Measurements from ENCODE around the gene KIF1B. TPM values are rescaled to one million over a fixed set of nuclear protein-coding genes. Genes with fewer than 3 reads are reported as not detected.

KIF1B gene
- total RNA-seq, 1 experiment from 2014 or later, result 57.7 TPM

DNA sequence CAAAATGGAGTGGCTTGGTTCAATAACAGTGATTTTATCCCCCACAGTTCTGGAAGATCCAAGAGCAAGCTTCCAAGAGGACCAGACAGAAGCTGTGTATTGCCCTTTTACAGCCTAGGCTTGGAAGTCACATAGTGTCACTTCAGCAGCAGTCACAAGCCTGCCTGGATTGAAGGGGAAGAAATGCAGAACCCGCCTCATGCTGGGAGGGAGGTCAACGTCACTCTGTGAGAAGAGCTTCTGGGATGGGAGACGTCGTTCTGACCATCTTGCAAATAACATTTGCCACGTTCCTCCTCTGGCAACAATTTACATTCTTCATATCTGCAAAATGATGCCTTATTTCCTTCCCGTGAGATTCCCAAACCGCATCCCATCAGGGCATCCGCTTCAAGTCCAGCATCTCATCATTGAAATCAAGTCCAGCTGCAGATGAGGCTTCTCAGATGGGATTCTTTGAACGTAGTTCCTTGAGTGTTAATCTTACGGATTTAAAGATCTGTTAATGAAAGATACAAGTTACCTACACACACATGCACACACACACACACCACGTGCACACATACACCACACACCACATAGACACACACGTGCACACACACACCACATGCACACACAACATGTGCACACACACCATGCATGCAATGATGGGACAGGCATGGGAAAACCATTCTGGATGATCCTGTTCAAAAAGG is 23.9 kb upstream of the KIF1B start:
- H3K4me3 Mint-ChIP-seq, result no peak overlapping the region
- no peak overlapping the region for H4K8ac ChIP-seq (replicated peaks; ENCODE audit: insufficient read length, low read depth, low read length)

More for the DNA sequence above, 23.9 kb upstream of the KIF1B start:
- H3K4me1 Mint-ChIP-seq, result no peaks in the 10 kb centered on the region
- no peak overlapping the region for H3K4me2 ChIP-seq (ENCODE audit: insufficient read depth, insufficient read length, low read length)
- no peak overlapping the region for H2AK5ac ChIP-seq (ENCODE audit: insufficient read length, low read length)
- H3K18ac ChIP-seq (ENCODE audit: insufficient read length, low read depth, low read length), result no peak overlapping the region
- no peak overlapping the region for H3K4ac ChIP-seq (ENCODE audit: low read depth, low read length)
- TF ChIP-seq, protein P1, sequence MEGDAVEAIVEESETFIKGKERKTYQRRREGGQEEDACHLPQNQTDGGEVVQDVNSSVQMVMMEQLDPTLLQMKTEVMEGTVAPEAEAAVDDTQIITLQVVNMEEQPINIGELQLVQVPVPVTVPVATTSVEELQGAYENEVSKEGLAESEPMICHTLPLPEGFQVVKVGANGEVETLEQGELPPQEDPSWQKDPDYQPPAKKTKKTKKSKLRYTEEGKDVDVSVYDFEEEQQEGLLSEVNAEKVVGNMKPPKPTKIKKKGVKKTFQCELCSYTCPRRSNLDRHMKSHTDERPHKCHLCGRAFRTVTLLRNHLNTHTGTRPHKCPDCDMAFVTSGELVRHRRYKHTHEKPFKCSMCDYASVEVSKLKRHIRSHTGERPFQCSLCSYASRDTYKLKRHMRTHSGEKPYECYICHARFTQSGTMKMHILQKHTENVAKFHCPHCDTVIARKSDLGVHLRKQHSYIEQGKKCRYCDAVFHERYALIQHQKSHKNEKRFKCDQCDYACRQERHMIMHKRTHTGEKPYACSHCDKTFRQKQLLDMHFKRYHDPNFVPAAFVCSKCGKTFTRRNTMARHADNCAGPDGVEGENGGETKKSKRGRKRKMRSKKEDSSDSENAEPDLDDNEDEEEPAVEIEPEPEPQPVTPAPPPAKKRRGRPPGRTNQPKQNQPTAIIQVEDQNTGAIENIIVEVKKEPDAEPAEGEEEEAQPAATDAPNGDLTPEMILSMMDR (conservative IDR thresholded peaks at IDR 0.05), result no peak
- H4K91ac ChIP-seq (ENCODE audit: insufficient read length, low read depth, low read length), result no peak overlapping the region
- no peak for DNase-seq
- H3T11ph ChIP-seq (ENCODE audit: low read length), result no peak overlapping the region
- H2BK20ac ChIP-seq (ENCODE audit: low read depth, low read length, poor library complexity, severe bottlenecking), result no peak overlapping the region
- H3K23ac ChIP-seq (ENCODE audit: insufficient read length, low read depth, low read length), result no peak overlapping the region
- no peaks in the 10 kb centered on the region for H3K4me1 ChIP-seq (ENCODE audit: insufficient read depth, low read length)
- no peak overlapping the region for H3K14ac ChIP-seq (ENCODE audit: insufficient read depth, low read length)
- H2BK120ac ChIP-seq (ENCODE audit: low read depth, low read length, poor library complexity, severe bottlenecking), result no peak overlapping the region
- H3K36me3 Mint-ChIP-seq (ENCODE audit: insufficient read depth in 1 of 3, low read depth in 3 of 3), result no peaks in the 10 kb centered on the region
- no peak overlapping the region for H2BK5ac ChIP-seq (ENCODE audit: insufficient read length, low read length)
- no peak overlapping the region for H4K5ac ChIP-seq (ENCODE audit: insufficient read length, low read depth, low read length)
- no peak overlapping the region for H2AFZ ChIP-seq (ENCODE audit: low read length)
- no peaks in the 10 kb centered on the region for H3K9me3 ChIP-seq (ENCODE audit: control insufficient read depth, low read depth, low read length)
- peaks cover 4 to 8% of the 10 kb centered on the region in 2 experiments; a peak in 4 of 5 replicates for H3K9me3 Mint-ChIP-seq
- no peaks in the 10 kb centered on the region for H3K23me2 ChIP-seq (ENCODE audit: insufficient read length, low read depth, low read length, poor library complexity, severe bottlenecking)
- H3K27ac ChIP-seq (ENCODE audit: insufficient read length, low read depth, low read length), result no peak overlapping the region
- no peaks in the 10 kb centered on the region for H3K27me3 ChIP-seq (ENCODE audit: insufficient read depth, low read length)
- no peak overlapping the region for H3K56ac ChIP-seq (ENCODE audit: insufficient read length, low read depth, low read length)
- no peak overlapping the region; a peak in 1 of 7 replicates for H3K27ac Mint-ChIP-seq
- WGBS (ENCODE audit: extremely low coverage, insufficient read length, low lambda C conversion rate), result no CpG with 5 or more reads among the region's 12 CpGs
- no peak overlapping the region for H2BK15ac ChIP-seq (ENCODE audit: low read depth, low read length)
- no peak overlapping the region for H3K9ac ChIP-seq (ENCODE audit: extremely low read depth, insufficient read length, low read length)
- H3K79me2 ChIP-seq (ENCODE audit: insufficient read depth, low read length), result no peaks in the 10 kb centered on the region
- H4K20me1 ChIP-seq (ENCODE audit: control insufficient read depth, insufficient read depth, insufficient read length), result no peaks in the 10 kb centered on the region
- no peaks in the 10 kb centered on the region for H3K79me1 ChIP-seq (ENCODE audit: insufficient read depth, low read depth, low read length, poor library complexity, severe bottlenecking)
- H2BK12ac ChIP-seq (ENCODE audit: insufficient read length, low read depth, low read length), result no peak overlapping the region
- H3K27me3 Mint-ChIP-seq (ENCODE audit: low read depth), result no peaks in the 10 kb centered on the region
